HEK293T (cell line): ENCODE data around the gene ITFG2.

Experiments used
- ARNT ChIP-seq: fragments of 450-650 bp; IDR thresholded peaks from 2 replicates; pipeline ENCODE4 v1.6.1; 2017; ENCODE audit warnings: mild to moderate bottlenecking
- CTBP1 ChIP-seq: fragments of 450-650 bp; IDR thresholded peaks from 2 replicates; pipeline ENCODE4 v1.6.1; 2016; ENCODE audit warnings: borderline replicate concordance
- FOXA1 ChIP-seq: fragments of 450-650 bp; IDR thresholded peaks from 2 replicates; pipeline ENCODE4 v1.6.1; 2016; ENCODE audit warnings: mild to moderate bottlenecking
- FOXM1 ChIP-seq: fragments of 450-650 bp; IDR thresholded peaks from 2 replicates; pipeline ENCODE4 v1.6.1; 2017; ENCODE audit warnings: mild to moderate bottlenecking, borderline replicate concordance
- NFRKB ChIP-seq: fragments of 450-650 bp; IDR thresholded peaks from 2 replicates; pipeline ENCODE4 v1.6.1; 2016; ENCODE audit warnings: mild to moderate bottlenecking, moderate library complexity
- SP1 ChIP-seq: fragments of 450-650 bp; IDR thresholded peaks from 2 replicates; pipeline ENCODE4 v1.6.1; 2017
- TARDBP ChIP-seq: fragments of 450-650 bp; IDR thresholded peaks from 2 replicates; pipeline ENCODE4 v1.6.1; 2016
- ZNF384 ChIP-seq: fragments of 450-650 bp; IDR thresholded peaks from 2 replicates; pipeline ENCODE4 v1.6.1; 2016
- TF ChIP-seq, protein P1 (sequence below): fragments of 450-650 bp; IDR thresholded peaks from 2 replicates; pipeline ENCODE4 v1.6.1; 2016

DNA sequence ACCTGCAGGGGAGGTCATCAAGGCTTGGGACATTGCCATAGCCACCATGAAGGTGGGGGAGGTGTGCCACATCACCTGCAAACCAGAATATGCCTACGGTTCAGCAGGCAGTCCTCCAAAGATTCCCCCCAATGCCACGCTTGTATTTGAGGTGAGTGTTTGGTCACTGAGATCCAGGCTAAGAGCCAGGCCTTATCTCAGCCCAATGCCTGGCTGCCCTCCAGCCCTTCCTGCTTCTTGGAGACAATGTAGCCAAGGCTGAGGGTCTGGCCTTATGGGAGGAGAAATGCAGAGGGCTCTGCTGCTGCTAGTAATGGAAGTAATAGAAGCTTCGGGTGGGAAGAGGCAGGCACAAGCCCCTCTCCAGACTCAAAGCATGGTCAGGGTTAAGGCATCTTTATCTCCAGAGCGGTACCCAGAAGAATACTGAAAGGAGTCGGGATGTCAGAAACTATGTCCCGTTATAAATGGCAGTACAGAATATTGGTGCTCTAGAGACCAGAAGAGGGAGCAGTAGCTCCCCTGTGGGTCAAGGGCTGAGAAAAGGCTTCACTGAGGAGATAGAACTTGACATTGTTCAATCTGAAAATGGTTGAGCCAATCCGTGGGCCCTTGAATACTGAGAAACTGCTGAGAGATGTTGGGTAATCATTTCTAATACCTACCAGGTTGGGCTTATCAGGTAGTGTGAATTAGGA lies 14.6 kb upstream of the ITFG2 start:
- TF ChIP-seq FOXM1: no peak
- TF ChIP-seq SP1: no peak
- no peak for TF ChIP-seq ARNT
- TF ChIP-seq FOXA1: no peak
- no peak for TF ChIP-seq TARDBP
- TF ChIP-seq ZNF384: no peak
- no peak for TF ChIP-seq NFRKB
- TF ChIP-seq, protein P1, sequence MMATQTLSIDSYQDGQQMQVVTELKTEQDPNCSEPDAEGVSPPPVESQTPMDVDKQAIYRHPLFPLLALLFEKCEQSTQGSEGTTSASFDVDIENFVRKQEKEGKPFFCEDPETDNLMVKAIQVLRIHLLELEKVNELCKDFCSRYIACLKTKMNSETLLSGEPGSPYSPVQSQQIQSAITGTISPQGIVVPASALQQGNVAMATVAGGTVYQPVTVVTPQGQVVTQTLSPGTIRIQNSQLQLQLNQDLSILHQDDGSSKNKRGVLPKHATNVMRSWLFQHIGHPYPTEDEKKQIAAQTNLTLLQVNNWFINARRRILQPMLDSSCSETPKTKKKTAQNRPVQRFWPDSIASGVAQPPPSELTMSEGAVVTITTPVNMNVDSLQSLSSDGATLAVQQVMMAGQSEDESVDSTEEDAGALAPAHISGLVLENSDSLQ: no peak
- no peak for TF ChIP-seq CTBP1
